HEK293 (cell line): ENCODE measurements around the gene KCNQ2.

Source experiments
- CTCF ChIA-PET: fragments of 350-600 bp; formaldehyde crosslinking; extraction: SDS; loops from one replicate; lab custom pipeline; 2021; ENCODE audit warnings: antibody characterized with exemption; lab: Yijun Ruan, JAX
- POLR2A ChIA-PET: fragments of 300-600 bp; formaldehyde crosslinking; extraction: SDS; loops from one replicate; lab custom pipeline; 2020; ENCODE audit warnings: antibody characterized with exemption, inconsistent platforms; lab: Yijun Ruan, JAX
- H3K27ac ChIP-seq: fragments of 200-500 bp; sonication (Bioruptor generic); 2 replicates; pipeline ENCODE4 v1.5.1; 2014; ENCODE audit warnings: low read depth, low read length, control low read depth, inconsistent platforms; ENCODE audit errors: extremely low read depth
- H3K36me3 ChIP-seq, 2 experiments: fragments of 200-500 bp in 1 of 2; sonication (Bioruptor generic) in 1 of 2; 1 replicate in 1 of 2; 2 replicates in 1 of 2; pipeline ENCODE4 v1.5.1; 2014 to 2017; ENCODE audit warnings: inconsistent platforms in 2 of 2, low read length in 2 of 2; ENCODE audit not compliant: control insufficient read depth in 2 of 2, insufficient read depth in 1 of 2
- H3K4me1 ChIP-seq: fragments of 200-500 bp; sonication (Bioruptor generic); 2 replicates; pipeline ENCODE4 v1.5.1; 2014; ENCODE audit warnings: mild to moderate bottlenecking, low read length, inconsistent platforms; ENCODE audit not compliant: control insufficient read depth, insufficient read depth
- H3K4me3 ChIP-seq: 2 replicates; pipeline ENCODE4 v1.5.1; 2011; ENCODE audit warnings: low read depth, mild to moderate bottlenecking, control low read depth, low read length, moderate library complexity
- H3K9me3 ChIP-seq: fragments of 200-500 bp; sonication (Bioruptor generic); 2 replicates; pipeline ENCODE4 v1.5.1; 2014; ENCODE audit warnings: low read depth, low read length, inconsistent platforms; ENCODE audit not compliant: control insufficient read depth, insufficient read depth
- GLI4 ChIP-seq: fragments of 450-650 bp; formaldehyde crosslinking; IDR thresholded peaks from 2 replicates; pipeline ENCODE4 v1.5.1; 2016; ENCODE audit warnings: missing biosample characterization, missing genetic modification characterization
- KLF1 ChIP-seq: fragments of 450-650 bp; formaldehyde crosslinking; IDR thresholded peaks from 2 replicates; pipeline ENCODE4 v1.5.1; 2016; ENCODE audit warnings: missing biosample characterization, missing genetic modification characterization
- KLF8 ChIP-seq: fragments of 450-650 bp; formaldehyde crosslinking; IDR thresholded peaks from 2 replicates; pipeline ENCODE4 v1.5.1; 2016; ENCODE audit warnings: missing biosample characterization, missing genetic modification characterization
- KLF9 ChIP-seq: fragments of 450-650 bp; formaldehyde crosslinking; IDR thresholded peaks from 2 replicates; pipeline ENCODE4 v1.5.1; 2016; ENCODE audit warnings: missing biosample characterization, missing genetic modification characterization, low read depth
- RBAK ChIP-seq: fragments of 450-650 bp; formaldehyde crosslinking; IDR thresholded peaks from 2 replicates; pipeline ENCODE4 v1.5.1; 2016; ENCODE audit warnings: missing biosample characterization, missing genetic modification characterization
- SCRT2 ChIP-seq: fragments of 450-650 bp; formaldehyde crosslinking; IDR thresholded peaks from 2 replicates; pipeline ENCODE4 v1.5.1; 2016; ENCODE audit warnings: missing biosample characterization, missing genetic modification characterization
- ZBTB21 ChIP-seq: fragments of 450-650 bp; formaldehyde crosslinking; IDR thresholded peaks from 2 replicates; pipeline ENCODE4 v1.5.1; 2017; ENCODE audit warnings: missing biosample characterization, missing genetic modification characterization
- ZFHX2 ChIP-seq: fragments of 450-650 bp; formaldehyde crosslinking; conservative IDR thresholded peaks from 2 replicates; pipeline ENCODE4 v1.5.1; 2016; ENCODE audit warnings: missing biosample characterization, missing genetic modification characterization
- ZFP37 ChIP-seq: fragments of 450-650 bp; formaldehyde crosslinking; IDR thresholded peaks from 2 replicates; pipeline ENCODE4 v1.5.1; 2016; ENCODE audit warnings: missing biosample characterization, missing genetic modification characterization
- ZNF174 ChIP-seq: fragments of 450-650 bp; formaldehyde crosslinking; IDR thresholded peaks from 2 replicates; pipeline ENCODE4 v1.5.0; 2017; ENCODE audit warnings: missing biosample characterization, mild to moderate bottlenecking, missing genetic modification characterization
- ZNF211 ChIP-seq: fragments of 450-650 bp; formaldehyde crosslinking; IDR thresholded peaks from 2 replicates; pipeline ENCODE4 v1.5.1; 2016; ENCODE audit warnings: low read depth, missing biosample characterization, missing genetic modification characterization
- ZNF366 ChIP-seq: fragments of 450-650 bp; formaldehyde crosslinking; conservative IDR thresholded peaks from 2 replicates; pipeline ENCODE4 v1.5.1; 2016; ENCODE audit warnings: missing biosample characterization, missing genetic modification characterization
- ZNF404 ChIP-seq: fragments of 450-650 bp; formaldehyde crosslinking; IDR thresholded peaks from 2 replicates; pipeline ENCODE4 v1.5.1; 2017; ENCODE audit warnings: missing biosample characterization, missing genetic modification characterization
- ZNF549 ChIP-seq: fragments of 450-650 bp; IDR thresholded peaks from 2 replicates; pipeline ENCODE4 v1.5.1; 2018; ENCODE audit warnings: missing biosample characterization, missing genetic modification characterization, mild to moderate bottlenecking, inconsistent platforms, moderate library complexity
- ZNF585B ChIP-seq: fragments of 450-650 bp; formaldehyde crosslinking; IDR thresholded peaks from 2 replicates; pipeline ENCODE4 v1.5.1; 2016; ENCODE audit warnings: missing biosample characterization, missing genetic modification characterization
- ZNF626 ChIP-seq: fragments of 450-650 bp; sonication (Bioruptor Pico); formaldehyde crosslinking; IDR thresholded peaks from 2 replicates; pipeline ENCODE4 v1.5.1; 2018; ENCODE audit warnings: missing biosample characterization, missing genetic modification characterization, inconsistent platforms
- ZNF701 ChIP-seq: fragments of 450-650 bp; formaldehyde crosslinking; IDR thresholded peaks from 2 replicates; pipeline ENCODE4 v1.5.1; 2016; ENCODE audit warnings: missing biosample characterization, missing genetic modification characterization
- ZNF791 ChIP-seq: fragments of 450-650 bp; formaldehyde crosslinking; IDR thresholded peaks from 2 replicates; pipeline ENCODE4 v1.5.1; 2016; ENCODE audit warnings: missing biosample characterization, missing genetic modification characterization
- ZSCAN30 ChIP-seq: fragments of 450-650 bp; IDR thresholded peaks from 2 replicates; pipeline ENCODE4 v1.5.1; 2018; ENCODE audit warnings: missing biosample characterization, mild to moderate bottlenecking, missing genetic modification characterization, moderate library complexity
- TF ChIP-seq, protein P1 (sequence below): fragments of 450-650 bp; formaldehyde crosslinking; IDR thresholded peaks from 2 replicates; pipeline ENCODE4 v1.5.1; 2016; ENCODE audit warnings: missing biosample characterization, missing genetic modification characterization
- TF ChIP-seq, protein P2 (sequence below): fragments of 450-650 bp; formaldehyde crosslinking; IDR thresholded peaks from 2 replicates; pipeline ENCODE4 v1.5.1; 2016; ENCODE audit warnings: missing biosample characterization, missing genetic modification characterization
- TF ChIP-seq, protein P3 (sequence below): fragments of 450-650 bp; formaldehyde crosslinking; IDR thresholded peaks from 2 replicates; pipeline ENCODE4 v1.5.1; 2016; ENCODE audit warnings: missing biosample characterization, missing genetic modification characterization, borderline replicate concordance
- TF ChIP-seq, protein P4 (sequence below): fragments of 450-650 bp; formaldehyde crosslinking; IDR thresholded peaks from 2 replicates; pipeline ENCODE4 v1.5.1; 2016; ENCODE audit warnings: missing biosample characterization, missing genetic modification characterization
- TF ChIP-seq, protein P5 (sequence below): fragments of 450-650 bp; formaldehyde crosslinking; IDR thresholded peaks from 2 replicates; pipeline ENCODE4 v1.5.1; 2016; ENCODE audit warnings: missing biosample characterization, missing genetic modification characterization

Gene KCNQ2

DNA sequence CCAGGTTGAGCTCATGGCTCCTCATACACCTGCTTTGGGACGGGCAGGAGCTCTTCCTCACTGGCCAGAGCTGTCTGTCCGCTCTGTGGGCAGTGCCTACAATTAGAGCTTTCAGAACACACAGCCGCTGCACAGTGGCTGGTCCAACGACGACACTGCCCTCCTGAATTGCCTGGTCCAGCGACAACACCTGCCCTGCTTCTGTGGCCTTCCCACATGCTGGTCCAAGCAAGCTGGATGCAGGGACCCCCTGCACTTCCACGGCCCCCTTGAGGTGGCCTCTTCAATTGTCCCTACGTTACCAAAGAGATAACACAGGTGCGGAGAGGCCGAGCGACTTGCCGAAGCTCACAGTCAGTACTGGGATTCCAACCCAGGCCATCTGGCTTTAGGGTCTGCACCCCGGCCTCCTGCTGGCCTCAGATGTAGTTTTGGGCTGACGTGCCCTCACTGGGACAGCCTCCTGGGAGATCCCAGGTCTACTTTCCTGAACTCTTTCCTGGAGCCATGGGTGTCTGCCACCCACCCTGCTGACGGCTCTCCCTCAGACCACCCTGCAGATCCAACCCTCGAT is 109.9 kb downstream of the KCNQ2 start (continued):
- no peak for TF ChIP-seq ZFP37 (tag by site-specific recombination)
- TF ChIP-seq, protein P1, sequence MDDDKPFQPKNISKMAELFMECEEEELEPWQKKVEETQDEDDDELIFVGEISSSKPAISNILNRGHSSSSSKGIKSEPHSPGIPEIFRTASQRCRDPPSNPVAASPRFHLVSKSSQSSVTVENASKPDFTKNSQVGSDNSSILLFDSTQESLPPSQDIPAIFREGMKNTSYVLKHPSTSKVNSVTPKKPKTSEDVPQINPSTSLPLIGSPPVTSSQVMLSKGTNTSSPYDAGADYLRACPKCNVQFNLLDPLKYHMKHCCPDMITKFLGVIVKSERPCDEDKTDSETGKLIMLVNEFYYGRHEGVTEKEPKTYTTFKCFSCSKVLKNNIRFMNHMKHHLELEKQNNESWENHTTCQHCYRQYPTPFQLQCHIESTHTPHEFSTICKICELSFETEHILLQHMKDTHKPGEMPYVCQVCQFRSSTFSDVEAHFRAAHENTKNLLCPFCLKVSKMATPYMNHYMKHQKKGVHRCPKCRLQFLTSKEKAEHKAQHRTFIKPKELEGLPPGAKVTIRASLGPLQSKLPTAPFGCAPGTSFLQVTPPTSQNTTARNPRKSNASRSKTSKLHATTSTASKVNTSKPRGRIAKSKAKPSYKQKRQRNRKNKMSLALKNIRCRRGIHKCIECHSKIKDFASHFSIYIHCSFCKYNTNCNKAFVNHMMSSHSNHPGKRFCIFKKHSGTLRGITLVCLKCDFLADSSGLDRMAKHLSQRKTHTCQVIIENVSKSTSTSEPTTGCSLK (tag by site-specific recombination): no peak

DNA sequence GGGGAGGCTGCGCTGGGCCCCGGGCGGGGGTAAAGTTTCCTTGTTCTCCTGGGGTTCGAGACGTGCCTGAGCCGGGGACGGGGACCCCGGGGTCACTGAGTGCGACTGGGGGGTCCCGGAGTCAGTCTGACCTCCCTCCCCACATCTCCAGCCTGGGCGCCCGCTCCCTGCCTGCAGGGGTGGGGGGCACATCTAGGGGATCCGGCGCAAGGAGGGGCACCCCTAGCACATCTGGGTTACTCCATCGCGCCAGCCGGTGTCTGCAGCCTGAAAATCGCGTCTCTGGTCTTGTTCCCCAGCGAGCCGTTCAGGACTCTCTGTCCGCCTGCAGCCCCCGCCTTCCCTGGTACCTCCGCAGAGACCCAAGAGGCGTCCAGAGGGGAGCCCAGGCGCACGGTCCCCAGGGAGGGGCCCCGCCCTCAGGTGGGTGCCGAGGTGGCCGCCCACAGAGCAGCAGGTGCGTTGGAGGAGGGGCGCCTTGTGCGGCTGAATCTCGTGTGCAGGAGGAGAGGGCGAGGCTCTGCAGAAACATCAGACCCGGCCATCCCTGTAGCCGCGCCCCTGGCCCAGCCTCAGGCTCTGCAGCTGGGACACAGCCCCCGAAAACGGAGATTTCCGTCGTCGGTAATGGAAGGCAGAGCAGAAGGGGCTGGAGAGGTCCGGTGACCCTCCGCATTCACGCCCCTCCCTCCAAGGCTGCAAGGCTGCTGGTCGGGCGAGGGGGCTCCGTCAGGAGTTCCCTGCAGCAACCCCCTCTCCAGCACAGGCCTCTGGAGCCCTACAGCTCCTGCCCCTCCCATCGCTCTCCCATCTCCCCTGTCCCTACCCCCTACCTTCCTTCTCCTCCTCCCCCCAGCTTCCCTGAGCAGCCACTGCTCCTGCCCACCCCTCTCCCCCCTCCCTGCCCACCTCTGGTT is 110.7 kb downstream of the KCNQ2 start:
- H3K4me3 ChIP-seq: no peak overlapping the region
- H3K27ac ChIP-seq: no peak overlapping the region
- POLR2A ChIA-PET: no interaction called here
- no peaks in the 10 kb centered on the region for H3K9me3 ChIP-seq
- H3K4me1 ChIP-seq: no peaks in the 10 kb centered on the region
- H3K36me3 ChIP-seq: no peaks in the 10 kb centered on the region
- CTCF ChIA-PET: no interaction called here
- TF ChIP-seq, protein P2, sequence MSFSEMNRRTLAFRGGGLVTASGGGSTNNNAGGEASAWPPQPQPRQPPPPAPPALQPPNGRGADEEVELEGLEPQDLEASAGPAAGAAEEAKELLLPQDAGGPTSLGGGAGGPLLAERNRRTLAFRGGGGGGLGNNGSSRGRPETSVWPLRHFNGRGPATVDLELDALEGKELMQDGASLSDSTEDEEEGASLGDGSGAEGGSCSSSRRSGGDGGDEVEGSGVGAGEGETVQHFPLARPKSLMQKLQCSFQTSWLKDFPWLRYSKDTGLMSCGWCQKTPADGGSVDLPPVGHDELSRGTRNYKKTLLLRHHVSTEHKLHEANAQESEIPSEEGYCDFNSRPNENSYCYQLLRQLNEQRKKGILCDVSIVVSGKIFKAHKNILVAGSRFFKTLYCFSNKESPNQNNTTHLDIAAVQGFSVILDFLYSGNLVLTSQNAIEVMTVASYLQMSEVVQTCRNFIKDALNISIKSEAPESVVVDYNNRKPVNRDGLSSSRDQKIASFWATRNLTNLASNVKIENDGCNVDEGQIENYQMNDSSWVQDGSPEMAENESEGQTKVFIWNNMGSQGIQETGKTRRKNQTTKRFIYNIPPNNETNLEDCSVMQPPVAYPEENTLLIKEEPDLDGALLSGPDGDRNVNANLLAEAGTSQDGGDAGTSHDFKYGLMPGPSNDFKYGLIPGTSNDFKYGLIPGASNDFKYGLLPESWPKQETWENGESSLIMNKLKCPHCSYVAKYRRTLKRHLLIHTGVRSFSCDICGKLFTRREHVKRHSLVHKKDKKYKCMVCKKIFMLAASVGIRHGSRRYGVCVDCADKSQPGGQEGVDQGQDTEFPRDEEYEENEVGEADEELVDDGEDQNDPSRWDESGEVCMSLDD (tag by site-specific recombination): peak; percentile 72; the same call in 1 of the 2 replicates
- no peak for TF ChIP-seq GLI4 (tag by site-specific recombination)
- TF ChIP-seq, protein P3, sequence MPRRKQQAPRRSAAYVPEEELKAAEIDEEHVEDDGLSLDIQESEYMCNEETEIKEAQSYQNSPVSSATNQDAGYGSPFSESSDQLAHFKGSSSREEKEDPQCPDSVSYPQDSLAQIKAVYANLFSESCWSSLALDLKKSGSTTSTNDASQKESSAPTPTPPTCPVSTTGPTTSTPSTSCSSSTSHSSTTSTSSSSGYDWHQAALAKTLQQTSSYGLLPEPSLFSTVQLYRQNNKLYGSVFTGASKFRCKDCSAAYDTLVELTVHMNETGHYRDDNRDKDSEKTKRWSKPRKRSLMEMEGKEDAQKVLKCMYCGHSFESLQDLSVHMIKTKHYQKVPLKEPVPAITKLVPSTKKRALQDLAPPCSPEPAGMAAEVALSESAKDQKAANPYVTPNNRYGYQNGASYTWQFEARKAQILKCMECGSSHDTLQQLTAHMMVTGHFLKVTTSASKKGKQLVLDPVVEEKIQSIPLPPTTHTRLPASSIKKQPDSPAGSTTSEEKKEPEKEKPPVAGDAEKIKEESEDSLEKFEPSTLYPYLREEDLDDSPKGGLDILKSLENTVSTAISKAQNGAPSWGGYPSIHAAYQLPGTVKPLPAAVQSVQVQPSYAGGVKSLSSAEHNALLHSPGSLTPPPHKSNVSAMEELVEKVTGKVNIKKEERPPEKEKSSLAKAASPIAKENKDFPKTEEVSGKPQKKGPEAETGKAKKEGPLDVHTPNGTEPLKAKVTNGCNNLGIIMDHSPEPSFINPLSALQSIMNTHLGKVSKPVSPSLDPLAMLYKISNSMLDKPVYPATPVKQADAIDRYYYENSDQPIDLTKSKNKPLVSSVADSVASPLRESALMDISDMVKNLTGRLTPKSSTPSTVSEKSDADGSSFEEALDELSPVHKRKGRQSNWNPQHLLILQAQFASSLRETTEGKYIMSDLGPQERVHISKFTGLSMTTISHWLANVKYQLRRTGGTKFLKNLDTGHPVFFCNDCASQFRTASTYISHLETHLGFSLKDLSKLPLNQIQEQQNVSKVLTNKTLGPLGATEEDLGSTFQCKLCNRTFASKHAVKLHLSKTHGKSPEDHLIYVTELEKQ (tag by site-specific recombination): no peak
- peak; percentile 51; the same call in 1 of the 2 replicates for TF ChIP-seq KLF1 (tag by site-specific recombination)
- no peak for TF ChIP-seq ZNF585B (tag by site-specific recombination)
- TF ChIP-seq KLF9 (tag by site-specific recombination): peak; percentile 10; the same call in 1 of the 2 replicates
- 0 out of 2 replicates have a peak, but pooled peaks have one; percentile 47 for TF ChIP-seq SCRT2 (tag by site-specific recombination)
- no peak for TF ChIP-seq ZSCAN30
- TF ChIP-seq ZNF701 (tag by site-specific recombination): no peak
- no peak for TF ChIP-seq RBAK (tag by site-specific recombination)
- no peak for TF ChIP-seq ZNF366 (tag by site-specific recombination)
- no peak for TF ChIP-seq ZNF174 (tag by site-specific recombination)
- TF ChIP-seq, protein P4, sequence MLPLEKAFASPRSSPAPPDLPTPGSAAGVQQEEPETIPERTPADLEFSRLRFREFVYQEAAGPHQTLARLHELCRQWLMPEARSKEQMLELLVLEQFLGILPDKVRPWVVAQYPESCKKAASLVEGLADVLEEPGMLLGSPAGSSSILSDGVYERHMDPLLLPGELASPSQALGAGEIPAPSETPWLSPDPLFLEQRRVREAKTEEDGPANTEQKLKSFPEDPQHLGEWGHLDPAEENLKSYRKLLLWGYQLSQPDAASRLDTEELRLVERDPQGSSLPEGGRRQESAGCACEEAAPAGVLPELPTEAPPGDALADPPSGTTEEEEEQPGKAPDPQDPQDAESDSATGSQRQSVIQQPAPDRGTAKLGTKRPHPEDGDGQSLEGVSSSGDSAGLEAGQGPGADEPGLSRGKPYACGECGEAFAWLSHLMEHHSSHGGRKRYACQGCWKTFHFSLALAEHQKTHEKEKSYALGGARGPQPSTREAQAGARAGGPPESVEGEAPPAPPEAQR (tag by site-specific recombination): no peak
- TF ChIP-seq ZNF791 (tag by site-specific recombination): no peak
- TF ChIP-seq ZNF404 (tag by site-specific recombination): no peak
- TF ChIP-seq, protein P5, sequence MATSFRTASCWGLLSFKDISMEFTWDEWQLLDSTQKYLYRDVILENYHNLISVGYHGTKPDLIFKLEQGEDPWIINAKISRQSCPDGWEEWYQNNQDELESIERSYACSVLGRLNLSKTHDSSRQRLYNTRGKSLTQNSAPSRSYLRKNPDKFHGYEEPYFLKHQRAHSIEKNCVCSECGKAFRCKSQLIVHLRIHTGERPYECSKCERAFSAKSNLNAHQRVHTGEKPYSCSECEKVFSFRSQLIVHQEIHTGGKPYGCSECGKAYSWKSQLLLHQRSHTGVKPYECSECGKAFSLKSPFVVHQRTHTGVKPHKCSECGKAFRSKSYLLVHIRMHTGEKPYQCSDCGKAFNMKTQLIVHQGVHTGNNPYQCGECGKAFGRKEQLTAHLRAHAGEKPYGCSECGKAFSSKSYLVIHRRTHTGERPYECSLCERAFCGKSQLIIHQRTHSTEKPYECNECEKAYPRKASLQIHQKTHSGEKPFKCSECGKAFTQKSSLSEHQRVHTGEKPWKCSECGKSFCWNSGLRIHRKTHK (tag by site-specific recombination): no peak
- no peak for TF ChIP-seq KLF8
- TF ChIP-seq ZNF211 (tag by site-specific recombination): no peak
- TF ChIP-seq ZNF626: no peak
- TF ChIP-seq ZFHX2: peak; percentile 43; the same call in 1 of the 2 replicates
- TF ChIP-seq ZBTB21 (tag by site-specific recombination): no peak
- no peak for TF ChIP-seq ZNF549 (tag by site-specific recombination)
